ENCODE data around the gene CNIH2. TPM values are rescaled to one million over a fixed set of nuclear protein-coding genes. Genes with fewer than 3 reads are reported as not detected.

Gene CNIH2
- total and polyA plus RNA-seq, 2 of the 13 experiments (the other 11 are each of a cell fraction or from before 2014, with no cell fraction given), result 0.60 to 0.69 TPM

DNA sequence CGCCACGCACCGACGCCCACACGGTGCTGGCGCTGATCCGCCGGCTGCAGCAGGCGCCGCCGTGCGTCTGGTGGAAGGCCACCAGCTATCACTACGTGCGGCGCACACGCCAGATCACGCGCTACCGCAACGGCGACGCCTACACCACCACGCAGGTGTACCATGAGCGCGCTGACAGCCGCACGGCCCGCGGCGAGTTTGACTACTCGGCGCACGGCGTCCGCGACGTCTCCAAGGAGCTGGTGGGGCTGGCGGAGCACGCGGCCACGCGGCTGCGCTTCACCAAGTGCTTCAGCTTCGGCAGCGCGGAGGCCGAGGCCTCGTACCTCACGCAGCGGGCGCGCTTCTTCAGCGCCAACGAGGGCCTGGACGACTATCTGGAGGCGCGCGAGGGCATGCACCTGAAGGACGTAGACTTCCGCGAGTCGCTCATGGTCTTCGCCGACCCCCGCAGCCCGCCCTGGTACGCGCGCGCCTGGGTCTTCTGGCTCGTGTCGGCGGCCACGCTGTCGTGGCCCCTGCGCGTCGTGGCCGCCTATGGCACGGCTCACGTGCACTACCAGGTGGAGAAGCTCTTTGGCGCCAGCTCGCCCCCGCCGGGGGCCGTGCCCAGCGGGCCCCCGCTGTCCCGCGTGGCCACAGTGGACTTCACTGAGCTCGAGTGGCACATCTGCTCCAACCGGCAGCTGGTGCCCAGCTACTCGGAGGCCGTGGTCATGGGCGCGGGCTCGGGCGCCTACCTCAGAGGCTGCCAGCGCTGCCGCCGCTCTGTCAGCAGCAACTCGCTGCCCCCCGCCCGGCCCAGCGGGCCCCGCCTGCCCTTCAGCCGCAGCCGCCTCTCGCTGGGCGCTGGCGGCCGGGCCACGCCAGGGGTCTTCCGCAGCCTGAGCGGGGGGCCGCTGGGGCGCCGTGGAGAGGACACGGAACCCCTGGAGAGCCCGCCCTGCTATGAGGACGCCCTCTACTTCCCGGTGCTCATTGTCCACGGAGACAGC, 16.9 kb downstream of the CNIH2 start:
- intact Hi-C loops (cut with micrococcal nuclease; ENCODE audit: unreplicated experiment), result no loop called here
- Histone ChIP-seq H3K27me3 (ENCODE audit: control insufficient read depth in 1 of 2, insufficient read depth in 2 of 2, low read length in 2 of 2) (peaks cover 3 to 40% of the 10 kb centered on the region in 2 experiments; a peak in 4 of 5 replicates), H3K4me1 (ENCODE audit: insufficient read depth, low read length) (peaks cover 32% of the 10 kb centered on the region), H3K4me2 (ENCODE audit: low read depth, low read length) (no peak overlapping the region), H2AFZ (ENCODE audit: low read length) (no peak overlapping the region), H3K9ac (ENCODE audit: insufficient read depth, low read depth, low read length) (no peak overlapping the region), H3K4me3 (replicated peaks in 1 of 3; ENCODE audit: insufficient read depth in 1 of 3, low read depth in 2 of 3, low read length in 3 of 3) (no peak overlapping the region), H3K36me3 (replicated peaks in 1 of 2; ENCODE audit: control insufficient read depth in 1 of 2, insufficient read depth in 2 of 2, low read length in 2 of 2) (no peaks in the 10 kb centered on the region), H3K79me2 (ENCODE audit: insufficient read depth, low read length) (no peaks in the 10 kb centered on the region), H3K9me3 (ENCODE audit: low read length) (no peaks in the 10 kb centered on the region), H3K27ac (ENCODE audit: extremely low read length, insufficient read depth, low read length) (no peak overlapping the region), H4K20me1 (ENCODE audit: insufficient read depth, low read length) (no peaks in the 10 kb centered on the region)
- FAIRE-seq (no peak), DNase-seq (ENCODE audit: low spot score) (no peak), ATAC-seq (no peak)
- in situ Hi-C loops (cut with HindIII; ENCODE audit: extremely low pct_ligation_motif_present, low pct_unique_long_range_greater_than_20kb), result loop anchor here (5.0 kb wide), 1 partner anchor 32 kb away; no protein-coding TSS in a partner anchor
- ChIA-PET CTCF (ENCODE audit: low intra/inter-chr PET ratio, low total read pairs) (no interaction called here), POLR2A (interaction anchor here (3.7 kb wide), 1 partner anchor 17 kb away, joined by 13 read pairs; no protein-coding TSS in a partner anchor)
- no peak for TF ChIP-seq ZNF883 (CRISPR knock-in tag; IDR thresholded peaks at IDR 0.05; ENCODE audit: not compliant biosample characterization)
- TF ChIP-seq ARID3A (IDR thresholded peaks at IDR 0.05; ENCODE audit: low read depth, low read length), result no peak
- no peak for TF ChIP-seq ZSCAN30 (CRISPR knock-in tag; IDR thresholded peaks at IDR 0.05)
- TF ChIP-seq NCOA2 (CRISPR knock-in tag; IDR thresholded peaks at IDR 0.05), result no peak
- TF ChIP-seq ZBTB34 (CRISPR knock-in tag; IDR thresholded peaks at IDR 0.05), result no peak
- no peak for TF ChIP-seq GMEB1 (CRISPR knock-in tag; IDR thresholded peaks at IDR 0.05; ENCODE audit: borderline replicate concordance)
- 90% methylated on average over 97 of the region's 123 CpGs for WGBS (ENCODE audit: low lambda C conversion rate)
- no TSS peak for BruUV-seq (replicated peaks)

Data from HepG2 (cell line).